Upper lobe of left lung (tissue), 6 donors: ENCODE results near the gene ZNF662. TPM values are rescaled to one million over a fixed set of nuclear protein-coding genes. Genes with fewer than 3 reads are reported as not detected.

Experiments
- ATAC-seq, 2 donors: fragments of 200-7000 bp; cut with Tn5 transposase; one replicate each; pipeline ENCODE4 v1.9.1; 2022; ENCODE audit warnings: mild to moderate bottlenecking in 2 of 2, moderate library complexity in 2 of 2; ENCODE audit not compliant: low FRiP score in 2 of 2
- DNase-seq, 2 donors: peaks; one replicate each; pipeline ENCODE4 v3.0.0-alpha.2; 2019 to 2020
- H3K27ac ChIP-seq, 4 donors: fragments of 200-600 bp; sonication (generic); one replicate each; pipeline ENCODE4 v1.5.1; 2016 to 2019
- H3K27me3 ChIP-seq, 4 donors: fragments of 200-600 bp; sonication (generic); one replicate each; pipeline ENCODE4 v1.5.1; 2017 to 2019
- H3K36me3 ChIP-seq, 4 donors: fragments of 200-600 bp; sonication (generic); one replicate each; pipeline ENCODE4 v1.5.1; 2016 to 2019
- H3K4me1 ChIP-seq, 4 donors: fragments of 200-600 bp; sonication (generic); one replicate each; pipeline ENCODE4 v1.5.1; 2018 to 2019
- H3K4me3 ChIP-seq, 4 donors: fragments of 200-600 bp; sonication (generic); one replicate each; pipeline ENCODE4 v1.5.1; 2017 to 2019; ENCODE audit warnings: mild to moderate bottlenecking in 2 of 4, moderate library complexity in 1 of 4
- H3K9me3 ChIP-seq, 4 donors: fragments of 200-600 bp; sonication (generic); one replicate each; pipeline ENCODE4 v1.5.1; 2018 to 2019
- CTCF ChIP-seq, 6 experiments: fragments of 450-650 bp in 4 of 6; fragments of 200-600 bp in 2 of 6; sonication (generic) in 2 of 6; IDR thresholded peaks; one replicate each; pipeline ENCODE4 v1.5.1; 2016 to 2019; ENCODE audit warnings: antibody characterized with exemption in 6 of 6
- EP300 ChIP-seq, 4 donors: sonication (generic); formaldehyde crosslinking; IDR thresholded peaks; one replicate each; pipeline ENCODE4 v1.5.1; 2017; ENCODE audit warnings: antibody characterized with exemption in 4 of 4, control low read depth in 2 of 4
- POLR2A ChIP-seq, 4 donors: fragments of 450-650 bp; IDR thresholded peaks; one replicate each; pipeline ENCODE4 v1.5.1; 2016 to 2017; ENCODE audit warnings: antibody characterized with exemption in 4 of 4, mild to moderate bottlenecking in 2 of 4
- POLR2AphosphoS5 ChIP-seq, 2 donors: sonication (generic); formaldehyde crosslinking; IDR thresholded peaks; one replicate each; pipeline ENCODE4 v1.5.1; 2017; ENCODE audit warnings: antibody characterized with exemption in 2 of 2
- WGBS, 2 donors: methylation state at CpG; one replicate each; pipeline ENCODE4 v1.1.5; 2017 to 2018; 5-methylcytosine and 5-hydroxymethylcytosine counted together
- total RNA-seq, 6 donors: library from RNA; depleted of rRNA in 4 of 6; stranded (reverse); fragments of >200 nt in 4 of 6; gene quantifications; one replicate each; pipeline versions ENCODE4 v1.1.0 to v1.2.1, GENCODE V29; 2016 to 2021
- donor health status: DM: no; HTN: no; CAD: no; lungs with moderate emphysema.
- donor health status: DM: no; HTN: yes; CAD: no; lungs with severe emphysema.

The ZNF662 gene
- total RNA-seq = 10 to 100 TPM in 1 of 6 donors, 1 to 10 TPM in 5; 4.1 to 10.5 (median 6.3) TPM

GRCh38 chr3:42906070-42906847, at the start of gene ZNF662:
Gene ZNF662, plus strand, starts transcription at chr3:42906142. Its CDS starts 1,973 bp downstream, at chr3:42908115.
- peak within 1 kb of the TSS; percentile 24 to 81 (median 47) for H3K27ac ChIP-seq

GRCh38 chr3:42856544-42856943, 49.4 kb upstream of the ZNF662 start:
- TF ChIP-seq POLR2AphosphoS5 (IDR thresholded peaks at IDR 0.05) = no peak
- TF ChIP-seq POLR2A (IDR thresholded peaks at IDR 0.05) = no peak
- TF ChIP-seq CTCF (IDR thresholded peaks at IDR 0.05) = no peak
- no peak for TF ChIP-seq EP300 (IDR thresholded peaks at IDR 0.05)
- no peak for ATAC-seq
- WGBS, 2 donors = 86 to 93% methylated on average over 3 of the region's 3 CpGs
- no peaks in the 10 kb centered on the region for H3K36me3 ChIP-seq
- peaks cover 0 to 16% (median 5%) of the 10 kb centered on the region in 4 donors for H3K4me1 ChIP-seq
- H3K4me3 ChIP-seq = no peak overlapping the region
- DNase-seq = no peak
- H3K9me3 ChIP-seq = no peaks in the 10 kb centered on the region
- H3K27me3 ChIP-seq = no peaks in the 10 kb centered on the region
- H3K27ac ChIP-seq = no peak overlapping the region

More at GRCh38 chr3:42906070-42906847, at the start of gene ZNF662:
- 2 to 7% methylated on average over 8 to 38 of the region's 59 CpGs for WGBS, 2 donors
- TF ChIP-seq CTCF (IDR thresholded peaks at IDR 0.05) = peak in 1 of 6 experiments; percentile 3
- no peak for TF ChIP-seq EP300 (IDR thresholded peaks at IDR 0.05)
- peak in 2 of 4 donors; percentile 12 to 44 for TF ChIP-seq POLR2A (IDR thresholded peaks at IDR 0.05)
- H3K4me3 ChIP-seq = peak within 1 kb of the TSS; percentile 51 to 74 (median 60)
- H3K9me3 ChIP-seq = peaks cover 0 to 7% (median 0%) of the 10 kb centered on the region in 4 donors
- H3K36me3 ChIP-seq = peaks cover 2 to 17% (median 14%) of the 10 kb centered on the region in 4 donors
- DNase-seq = peak; percentile 35 to 90
- H3K4me1 ChIP-seq = peaks cover 0 to 20% (median 7%) of the 10 kb centered on the region in 4 donors
- H3K27me3 ChIP-seq = no peaks in the 10 kb centered on the region
- peak; percentile 85 to 93 for ATAC-seq

DNA sequence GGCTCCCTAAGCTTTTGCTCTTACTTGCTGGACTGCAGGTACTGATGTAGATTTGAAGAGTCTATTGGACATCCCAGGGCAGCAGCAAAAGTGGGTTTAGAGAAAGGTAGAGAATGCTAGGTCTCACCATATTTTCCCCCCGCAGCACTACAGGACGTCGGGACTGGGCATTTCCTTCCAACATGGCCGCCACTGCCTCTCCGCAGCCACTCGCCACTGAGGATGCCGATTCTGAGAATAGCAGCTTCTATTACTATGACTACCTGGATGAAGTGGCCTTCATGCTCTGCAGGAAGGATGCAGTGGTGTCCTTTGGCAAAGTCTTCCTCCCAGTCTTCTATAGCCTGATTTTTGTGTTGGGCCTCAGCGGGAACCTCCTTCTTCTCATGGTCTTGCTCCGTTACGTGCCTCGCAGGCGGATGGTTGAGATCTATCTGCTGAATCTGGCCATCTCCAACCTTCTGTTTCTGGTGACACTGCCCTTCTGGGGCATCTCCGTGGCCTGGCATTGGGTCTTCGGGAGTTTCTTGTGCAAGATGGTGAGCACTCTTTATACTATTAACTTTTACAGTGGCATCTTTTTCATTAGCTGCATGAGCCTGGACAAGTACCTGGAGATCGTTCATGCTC, 41.5 kb upstream of the ZNF662 start:
- TF ChIP-seq EP300 (IDR thresholded peaks at IDR 0.05) = no peak
- no peak for TF ChIP-seq POLR2A (IDR thresholded peaks at IDR 0.05)
- no peak for TF ChIP-seq CTCF (IDR thresholded peaks at IDR 0.05)
- TF ChIP-seq POLR2AphosphoS5 (IDR thresholded peaks at IDR 0.05) = no peak
- no peak for DNase-seq
- H3K4me1 ChIP-seq = no peaks in the 10 kb centered on the region
- ATAC-seq = no peak
- no peak overlapping the region for H3K27ac ChIP-seq
- H3K27me3 ChIP-seq = no peaks in the 10 kb centered on the region
- H3K4me3 ChIP-seq = no peak overlapping the region
- WGBS, 2 donors = 93 to 94% methylated on average over 15 of the region's 15 CpGs
- no peaks in the 10 kb centered on the region for H3K9me3 ChIP-seq
- H3K36me3 ChIP-seq = no peaks in the 10 kb centered on the region

DNA sequence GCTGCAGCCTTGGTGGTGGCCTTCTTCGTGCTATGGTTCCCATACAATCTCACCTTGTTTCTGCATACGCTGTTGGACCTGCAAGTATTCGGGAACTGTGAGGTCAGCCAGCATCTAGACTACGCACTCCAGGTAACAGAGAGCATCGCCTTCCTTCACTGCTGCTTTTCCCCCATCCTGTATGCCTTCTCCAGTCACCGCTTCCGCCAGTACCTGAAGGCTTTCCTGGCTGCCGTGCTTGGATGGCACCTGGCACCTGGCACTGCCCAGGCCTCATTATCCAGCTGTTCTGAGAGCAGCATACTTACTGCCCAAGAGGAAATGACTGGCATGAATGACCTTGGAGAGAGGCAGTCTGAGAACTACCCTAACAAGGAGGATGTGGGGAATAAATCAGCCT, 40.7 kb upstream of the ZNF662 start:
- WGBS, 2 donors = 93 to 95% methylated on average over 8 of the region's 8 CpGs
- no peaks in the 10 kb centered on the region for H3K4me1 ChIP-seq
- no peak for TF ChIP-seq CTCF (IDR thresholded peaks at IDR 0.05)
- no peak for TF ChIP-seq POLR2A (IDR thresholded peaks at IDR 0.05)
- TF ChIP-seq POLR2AphosphoS5 (IDR thresholded peaks at IDR 0.05) = no peak
- TF ChIP-seq EP300 (IDR thresholded peaks at IDR 0.05) = no peak

More for the DNA sequence above, 40.7 kb upstream of the ZNF662 start:
- DNase-seq (no peak), ATAC-seq (no peak)
- H3K27ac ChIP-seq = no peak overlapping the region
- no peak overlapping the region for H3K4me3 ChIP-seq
- no peaks in the 10 kb centered on the region for H3K36me3 ChIP-seq
- H3K27me3 ChIP-seq = no peaks in the 10 kb centered on the region
- H3K9me3 ChIP-seq = no peaks in the 10 kb centered on the region
